OCI-LY1 (cell line): ENCODE measurements around the gene C2CD4D.

ENCODE experiments used
- CTCF ChIP-seq: fragments of 200-600 bp; sonication (generic), shearing (Covaris generic); IDR thresholded peaks from 2 replicates; pipeline ENCODE4 v1.5.1; 2017; ENCODE audit warnings: mild to moderate bottlenecking, antibody characterized with exemption, low read length, moderate library complexity, mixed read lengths
- EZH2 ChIP-seq: fragments of 200-600 bp; sonication (generic), shearing (Covaris generic); IDR thresholded peaks from 2 replicates; pipeline ENCODE4 v1.8.0; 2017; ENCODE audit warnings: borderline replicate concordance, mixed run types, mild to moderate bottlenecking, antibody characterized with exemption, low read length, moderate library complexity, mixed read lengths

DNA sequence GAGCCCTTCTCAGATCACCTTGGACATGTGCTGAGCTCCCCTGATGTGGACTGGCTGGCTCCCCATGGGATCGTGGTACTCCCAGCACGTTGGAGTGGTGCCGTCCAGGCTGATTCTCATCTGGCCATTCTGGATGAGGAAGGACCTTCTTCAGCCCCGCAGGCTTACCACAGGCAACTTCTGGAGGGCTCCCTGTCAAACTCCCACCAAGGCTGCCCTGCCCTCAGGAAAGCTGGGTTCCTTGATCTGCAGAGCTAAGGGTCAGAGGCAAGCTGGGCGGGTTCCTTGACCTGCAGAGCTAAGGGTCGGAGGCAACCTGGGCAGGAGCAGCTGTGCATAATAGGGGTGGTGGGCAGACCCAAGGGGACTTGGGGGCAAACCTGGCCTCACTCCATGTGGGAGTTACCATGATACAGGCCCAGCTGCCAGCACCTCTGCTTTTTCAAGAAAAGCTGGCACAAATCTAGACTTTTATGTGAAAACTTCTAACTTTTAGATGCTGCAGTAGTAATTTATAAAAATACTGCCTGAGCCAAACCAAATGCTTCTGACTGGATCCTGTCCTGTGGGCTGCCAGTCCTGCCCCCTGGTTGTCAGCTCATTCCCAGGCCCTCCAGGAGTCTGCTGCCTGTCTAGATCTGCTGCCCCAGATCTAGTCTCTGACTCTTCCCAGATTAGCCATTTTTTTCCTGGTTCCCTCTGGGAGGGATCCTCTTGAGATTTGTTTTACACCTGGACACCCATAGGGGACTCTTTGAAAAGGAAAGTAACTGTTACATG, 19.5 kb upstream of the C2CD4D start:
- TF ChIP-seq CTCF (no peak), EZH2 (no peak)
